HepG2 (cell line): ENCODE data around the gene COMMD8. TPM values are rescaled to one million over a fixed set of nuclear protein-coding genes. Genes with fewer than 3 reads are reported as not detected.
"Not testable (repeated sequence)": the region's sequence is repeated elsewhere in the genome, so short reads cannot be mapped to it uniquely, and the experiment has no call there.

Experiments used
- ATAC-seq: fragments of 200-7000 bp; cut with Tn5 transposase; 3 replicates; pipeline ENCODE4 v1.9.1; 2020; ENCODE audit warnings: mild to moderate bottlenecking, moderate library complexity
- BruUV-seq: library from RNA; stranded (reverse); fragments of 400-500 nt; replicated peaks from 2 replicates; lab custom pipeline; 2021; lab: Mats Ljungman, UMichigan
- CTCF ChIA-PET: fragments of 300-600 bp; formaldehyde crosslinking; extraction: SDS; loops from one replicate; lab custom pipeline; 2021; ENCODE audit warnings: low total read pairs, inconsistent platforms, low intra/inter-chr PET ratio; lab: Yijun Ruan, JAX
- POLR2A ChIA-PET: fragments of 350-600 bp; sonication (Branson Sonifier 250); formaldehyde crosslinking; loops from one replicate; lab custom pipeline; 2020; ENCODE audit warnings: antibody characterized with exemption, inconsistent platforms; lab: Yijun Ruan, JAX
- DNase-seq: peaks from one replicate; pipeline ENCODE4 v3.0.0-alpha.2; 2015; ENCODE audit warnings: low spot score
- FAIRE-seq: peaks from 3 replicates; lab custom pipeline; 2011; peaks lifted over from hg19 to GRCh38; lab: Jason Lieb, UNC
- H2AFZ ChIP-seq: one replicate; pipeline ENCODE4 v1.6.1; 2011; ENCODE audit warnings: low read length, inconsistent platforms
- H3K27ac ChIP-seq: fragments of 300-600 bp; 3 replicates; pipeline ENCODE4 v1.8.0; 2011; ENCODE audit warnings: mixed run types, mild to moderate bottlenecking, mixed read lengths, low read length, inconsistent platforms; ENCODE audit not compliant: insufficient read depth; ENCODE audit errors: extremely low read length
- H3K27me3 ChIP-seq, 2 experiments: fragments of 200-600 bp in 1 of 2; 2 replicates in 1 of 2; 3 replicates in 1 of 2; pipeline versions ENCODE4 v1.6.0 to v1.8.0; 2011; ENCODE audit warnings: low read length in 2 of 2, mild to moderate bottlenecking in 2 of 2, moderate library complexity in 2 of 2, inconsistent platforms in 1 of 2; ENCODE audit not compliant: insufficient read depth in 2 of 2, control insufficient read depth in 1 of 2
- H3K36me3 ChIP-seq, 2 experiments: fragments of 200-600 bp in 1 of 2; replicated peaks in 1 of 2; 2 replicates in 1 of 2; 3 replicates in 1 of 2; pipeline versions ENCODE4 v1.5.1 to v1.8.0; 2011; ENCODE audit warnings: low read length in 2 of 2, inconsistent platforms in 1 of 2; ENCODE audit not compliant: insufficient read depth in 2 of 2, control insufficient read depth in 1 of 2
- H3K4me1 ChIP-seq: 2 replicates; pipeline ENCODE4 v1.5.1; 2012; ENCODE audit warnings: low read length, inconsistent platforms; ENCODE audit not compliant: insufficient read depth
- H3K4me2 ChIP-seq: 2 replicates; pipeline ENCODE4 v1.6.0; 2011; ENCODE audit warnings: low read depth, low read length, inconsistent platforms
- H3K4me3 ChIP-seq, 3 experiments: fragments of 200-600 bp in 1 of 3; sonication (generic), shearing (Covaris generic) in 1 of 3; replicated peaks in 1 of 3; 2 replicates each; pipeline ENCODE4 v1.5.1; 2011 to 2016; ENCODE audit warnings: low read length in 3 of 3, inconsistent platforms in 2 of 3, low read depth in 2 of 3, mild to moderate bottlenecking in 2 of 3, control low read depth in 1 of 3, mixed read lengths in 1 of 3; ENCODE audit not compliant: insufficient read depth in 1 of 3
- H3K79me2 ChIP-seq: one replicate; pipeline ENCODE4 v1.6.1; 2011; ENCODE audit warnings: low read length, inconsistent platforms; ENCODE audit not compliant: insufficient read depth
- H3K9ac ChIP-seq: 2 replicates; pipeline ENCODE4 v1.6.0; 2011; ENCODE audit warnings: mild to moderate bottlenecking, low read depth, low read length, inconsistent platforms; ENCODE audit not compliant: insufficient read depth
- H3K9me3 ChIP-seq: 2 replicates; pipeline ENCODE4 v1.5.1; 2012; ENCODE audit warnings: mild to moderate bottlenecking, low read length
- H4K20me1 ChIP-seq: 2 replicates; pipeline ENCODE4 v1.6.0; 2011; ENCODE audit warnings: inconsistent platforms, mild to moderate bottlenecking, low read length, moderate library complexity; ENCODE audit not compliant: insufficient read depth
- ZNF263 ChIP-seq: sonication (generic); formaldehyde crosslinking; IDR thresholded peaks from 2 replicates; pipeline ENCODE4 v1.4.0; 2020; ENCODE audit warnings: missing genetic modification reagents
- ZNF564 ChIP-seq: sonication (generic); formaldehyde crosslinking; IDR thresholded peaks from 2 replicates; pipeline ENCODE4 v1.8.1; 2023; ENCODE audit warnings: mild to moderate bottlenecking, missing genetic modification reagents
- WGBS: methylation state at CpG from one replicate; pipeline ENCODE4 v1.1.6; 2017; ENCODE audit warnings: low lambda C conversion rate; 5-methylcytosine and 5-hydroxymethylcytosine counted together
- in situ Hi-C: cut with HindIII; loops from 2 replicates; pipeline ENCODE4 v1.10.0; 2017; ENCODE audit warnings: low pct_unique_long_range_greater_than_20kb; ENCODE audit not compliant: extremely low pct_ligation_motif_present
- intact Hi-C: fragments of 100-400 bp; cut with micrococcal nuclease; formaldehyde crosslinking; loops from one replicate; pipeline ENCODE4 v1.10.0; 2022; ENCODE audit not compliant: unreplicated experiment
- polyA plus RNA-seq, 8 experiments: library from polyadenylated mRNA; depleted of rRNA in 3 of 8; stranded (reverse) in 7 of 8; unstranded in 1 of 8; fragments of >200 nt; fragmentation: Illumina TruSeq in 4 of 8; extraction: Trizol in 4 of 8; gene quantifications; 2 replicates each; pipeline versions ENCODE4 v1.2.1 to v1.2.3, GENCODE V29; 2011 to 2016; ENCODE audit warnings: low read depth in 4 of 8, missing spikeins in 1 of 8, mixed read lengths in 1 of 8; ENCODE audit not compliant: insufficient read depth in 1 of 8
- total RNA-seq, 5 experiments: library from RNA; depleted of rRNA; stranded (reverse); fragments of >200 nt; fragmentation: Illumina TruSeq; extraction: Trizol; gene quantifications; 2 replicates each; pipeline ENCODE4 v1.2.3, GENCODE V29; 2016; ENCODE audit warnings: low read depth in 1 of 5

The COMMD8 gene
- total and polyA plus RNA-seq, 2 of the 13 experiments (the other 11 are each of a cell fraction or from before 2014, with no cell fraction given): 7.1 to 20.3 TPM

- WGBS: 34% methylated on average over 3 of the region's 3 CpGs
- no peaks in the 10 kb centered on the region for H3K79me2 ChIP-seq
- DNase-seq (no peak), ATAC-seq (no peak), FAIRE-seq (no peak)
- no peaks in the 10 kb centered on the region for H4K20me1 ChIP-seq
- intact Hi-C loops: no loop called here
- H3K27ac ChIP-seq: no peak overlapping the region
- H2AFZ ChIP-seq: no peak overlapping the region
- H3K9me3 ChIP-seq: no peaks in the 10 kb centered on the region
- TF ChIP-seq ZNF263 (CRISPR knock-in tag): no peak
- peak; percentile 88; the same call in 1 of the 2 replicates for TF ChIP-seq ZNF564
- H3K4me3 ChIP-seq: no peak overlapping the region
- H3K4me1 ChIP-seq: peaks cover 20% of the 10 kb centered on the region
- in situ Hi-C loops: no loop called here
- no peaks in the 10 kb centered on the region for H3K36me3 ChIP-seq
- CTCF ChIA-PET: no interaction called here
- POLR2A ChIA-PET: no interaction called here
- no TSS peak for BruUV-seq
- H3K9ac ChIP-seq: no peak overlapping the region
- peaks cover 0 to 3% of the 10 kb centered on the region in 2 experiments; a peak in 1 of 5 replicates for H3K27me3 ChIP-seq
- H3K4me2 ChIP-seq: no peak overlapping the region
Observed at GRCh38 chr4:47488706-47489105, 25.2 kb upstream of the COMMD8 start.

GRCh38 chr4:47486727-47487126 is 23.2 kb upstream of the COMMD8 start:
- H3K27me3 ChIP-seq, CTCF ChIA-PET, H3K27ac ChIP-seq, H3K4me3 ChIP-seq, H3K79me2 ChIP-seq, FAIRE-seq, in situ Hi-C loops, H3K9ac ChIP-seq, ATAC-seq, DNase-seq, BruUV-seq, H3K9me3 ChIP-seq, H4K20me1 ChIP-seq, POLR2A ChIA-PET, H3K36me3 ChIP-seq, intact Hi-C loops, H2AFZ ChIP-seq: not testable (repeated sequence)
- peaks cover 20% of the 10 kb centered on the region for H3K4me1 ChIP-seq
- 63% methylated on average over 9 of the region's 9 CpGs for WGBS
- peak overlapping the region; percentile 89 for H3K4me2 ChIP-seq
